Activated naive CD8-positive, alpha-beta T cell treated with anti-CD3 and anti-CD28 coated beads, Interleukin-2, amount 50 U/mL, for 24 hours (primary cell): ENCODE data around the gene NOTCH2NLA.
"Not testable (repeated sequence)": the region's sequence is repeated elsewhere in the genome, so short reads cannot be mapped to it uniquely, and the experiment has no call there.

Source experiments
- ATAC-seq: fragments of 150-1000 bp; cut with Tn5 transposase; one replicate; pipeline ENCODE4 v1.10.0; 2021
- DNase-seq: peaks from one replicate; pipeline ENCODE4 v3.0.0; 2021
- H3K27ac Mint-ChIP-seq: one replicate; pipeline ENCODE4 v1.8.0; 2021; ENCODE audit warnings: mild to moderate bottlenecking, mixed read lengths
- H3K27me3 Mint-ChIP-seq: one replicate; pipeline ENCODE4 v1.8.0; 2021; ENCODE audit warnings: mixed read lengths
- H3K36me3 Mint-ChIP-seq: one replicate; pipeline ENCODE4 v1.8.0; 2021; ENCODE audit warnings: low read depth, mixed read lengths
- H3K4me1 Mint-ChIP-seq: one replicate; pipeline ENCODE4 v1.8.0; 2021; ENCODE audit warnings: mixed read lengths
- H3K4me3 Mint-ChIP-seq: one replicate; pipeline ENCODE4 v1.8.0; 2021; ENCODE audit warnings: mild to moderate bottlenecking, moderate library complexity, mixed read lengths
- H3K9me3 Mint-ChIP-seq: one replicate; pipeline ENCODE4 v1.8.0; 2021; ENCODE audit warnings: mixed read lengths

The NOTCH2NLA gene

DNA sequence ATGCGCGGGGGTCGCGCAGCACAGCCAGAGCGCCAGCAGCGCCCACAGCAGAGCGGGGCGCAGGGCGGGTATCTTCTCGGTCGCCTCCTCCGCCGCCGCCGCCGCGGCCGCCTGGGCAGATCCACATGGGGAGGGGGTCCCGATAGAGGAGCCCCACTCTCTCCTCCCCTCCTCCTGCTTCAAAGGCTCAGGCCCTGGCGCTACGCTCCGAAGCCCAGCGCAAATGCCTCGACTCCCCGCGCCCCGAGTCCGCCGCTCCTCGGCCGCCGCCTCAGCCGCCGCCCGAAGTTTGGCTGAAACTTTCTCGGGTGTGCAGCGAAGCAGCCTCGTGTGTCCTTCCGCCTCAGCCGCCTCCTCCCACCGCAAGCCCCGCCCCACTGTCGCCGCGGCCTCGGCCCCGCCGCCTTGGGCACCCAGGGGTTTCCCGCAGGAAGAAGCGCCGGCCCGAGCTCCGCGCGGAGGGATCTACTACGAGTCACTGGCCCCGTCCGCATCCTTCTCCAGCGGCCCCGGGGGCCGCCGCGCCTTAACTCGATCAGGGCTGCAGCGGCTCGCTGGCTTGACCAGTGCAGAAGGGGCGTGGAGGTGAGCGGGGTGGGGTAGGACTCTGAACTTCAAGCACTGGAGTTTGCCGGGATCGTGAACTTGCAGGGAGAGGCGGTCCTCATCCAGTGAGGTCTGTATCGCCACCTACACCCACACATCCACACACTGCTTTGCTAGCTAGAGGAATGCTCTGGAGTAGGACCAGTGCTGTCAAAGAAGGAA is at the start of gene NOTCH2NLA:
TSS of gene NOTCH2NLA (minus strand) at position 312 of the 768 bp plus-strand sequence. CDS start 39,684 bp downstream, outside the sequence.
- not testable (repeated sequence) for H3K4me1 Mint-ChIP-seq, H3K9me3 Mint-ChIP-seq, H3K27me3 Mint-ChIP-seq, H3K36me3 Mint-ChIP-seq, H3K27ac Mint-ChIP-seq
- DNase-seq: peak; percentile 21
- peak; percentile 75 for ATAC-seq
- H3K4me3 Mint-ChIP-seq: peak within 1 kb of the TSS; percentile 74

DNA sequence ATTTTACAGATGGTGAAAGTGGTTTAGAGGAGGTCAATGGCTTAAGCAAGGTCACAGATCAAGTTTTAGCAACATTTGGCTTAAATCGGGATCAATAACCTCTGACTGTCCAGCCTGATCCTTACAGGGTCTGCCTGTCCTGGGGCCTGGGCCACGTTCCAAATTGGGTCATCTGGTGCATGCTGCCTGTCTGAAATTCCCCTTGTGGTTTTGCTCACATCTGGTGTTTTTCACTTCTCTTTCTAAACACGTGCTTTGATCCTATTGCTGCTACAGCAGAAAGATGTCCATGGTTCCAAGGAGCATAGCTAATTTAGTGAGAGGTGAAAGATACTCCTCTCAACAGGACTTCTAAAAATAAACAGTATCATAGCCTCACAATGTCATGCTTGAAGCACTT is 49.5 kb upstream of the NOTCH2NLA start:
- not testable (repeated sequence) for H3K27ac Mint-ChIP-seq, H3K4me3 Mint-ChIP-seq, H3K9me3 Mint-ChIP-seq, H3K27me3 Mint-ChIP-seq, H3K4me1 Mint-ChIP-seq, DNase-seq, H3K36me3 Mint-ChIP-seq
- peak; percentile 22 for ATAC-seq

DNA sequence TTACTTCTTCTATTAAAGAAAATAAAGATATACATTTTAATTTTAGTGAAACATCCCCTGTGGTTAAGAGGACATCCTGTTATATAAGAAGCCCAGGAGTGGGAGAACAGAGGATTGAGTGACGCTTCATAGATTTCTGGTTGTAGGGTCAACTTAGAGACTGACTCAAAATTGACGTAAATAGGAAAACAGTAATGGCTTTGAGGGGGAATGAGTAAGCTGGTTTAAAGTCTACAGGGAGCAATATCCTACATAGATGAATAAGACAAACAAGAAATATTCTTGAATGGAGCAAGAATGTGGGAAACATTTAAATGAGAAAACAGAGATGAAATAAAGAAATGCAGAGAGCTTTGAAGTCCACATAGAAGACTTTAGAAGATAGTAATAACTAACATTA is 48.3 kb upstream of the NOTCH2NLA start:
- not testable (repeated sequence) for H3K9me3 Mint-ChIP-seq, ATAC-seq, DNase-seq, H3K27ac Mint-ChIP-seq, H3K4me3 Mint-ChIP-seq, H3K27me3 Mint-ChIP-seq, H3K36me3 Mint-ChIP-seq, H3K4me1 Mint-ChIP-seq

DNA sequence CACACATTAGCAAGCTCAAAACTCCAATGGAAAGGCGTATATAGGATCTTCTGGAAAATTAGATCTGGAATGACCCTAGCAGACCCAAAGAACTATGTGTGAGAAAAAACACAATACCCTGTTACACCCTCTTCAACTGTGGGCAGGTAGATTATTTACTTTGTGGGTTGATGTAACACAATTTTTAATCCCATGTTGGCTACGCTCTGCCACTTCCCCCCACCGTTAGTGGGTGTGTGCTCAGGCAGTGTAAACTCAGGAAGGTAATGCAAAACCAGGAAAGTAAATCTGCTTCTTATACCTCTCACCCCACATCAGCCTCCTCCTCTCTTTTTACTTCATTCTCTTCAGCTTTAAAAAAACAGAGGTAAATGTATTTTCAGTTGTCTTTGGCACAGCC is 45.3 kb upstream of the NOTCH2NLA start:
- H3K27me3 Mint-ChIP-seq, H3K9me3 Mint-ChIP-seq, H3K4me1 Mint-ChIP-seq, H3K4me3 Mint-ChIP-seq, ATAC-seq, H3K36me3 Mint-ChIP-seq, H3K27ac Mint-ChIP-seq, DNase-seq: not testable (repeated sequence)

DNA sequence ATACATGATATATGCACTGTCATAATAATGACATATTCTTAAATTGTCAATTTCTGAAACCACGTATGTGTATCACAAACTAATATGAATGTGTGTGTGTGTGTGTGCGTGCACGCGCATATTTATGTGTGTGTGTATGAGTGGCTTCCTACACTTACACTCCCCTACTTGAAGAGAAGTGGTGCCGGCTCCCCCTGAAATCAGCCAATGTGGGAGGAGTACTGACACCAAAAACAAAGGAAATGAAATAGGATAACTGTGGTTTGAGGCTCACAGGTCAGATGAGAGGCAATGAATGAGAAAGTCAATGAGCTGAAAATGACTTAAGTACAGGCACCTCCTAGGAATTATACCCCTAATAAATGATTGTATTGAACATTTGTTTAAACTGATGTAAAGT is 44.4 kb upstream of the NOTCH2NLA start:
- H3K36me3 Mint-ChIP-seq, H3K4me3 Mint-ChIP-seq, H3K9me3 Mint-ChIP-seq, DNase-seq, H3K27ac Mint-ChIP-seq, H3K27me3 Mint-ChIP-seq, ATAC-seq, H3K4me1 Mint-ChIP-seq: not testable (repeated sequence)

DNA sequence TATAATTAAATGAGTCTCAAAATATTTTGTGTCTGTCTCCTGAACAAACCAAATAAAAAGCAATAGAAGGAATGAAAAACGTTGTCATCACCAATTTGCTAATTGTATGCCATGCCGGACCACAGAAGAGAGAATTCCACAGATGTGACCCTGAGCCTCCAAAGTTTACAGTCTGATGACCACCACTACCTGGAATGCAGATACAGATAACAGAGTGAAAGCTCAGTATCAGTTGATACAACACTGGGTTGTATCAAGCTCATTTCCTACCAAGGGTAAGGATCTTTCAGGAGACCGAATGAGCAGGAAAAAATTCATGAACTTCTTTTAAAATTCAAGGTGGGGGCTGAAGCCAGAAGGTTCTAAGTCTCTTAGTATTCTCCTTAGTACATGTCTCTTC is 43.9 kb upstream of the NOTCH2NLA start:
- H3K27me3 Mint-ChIP-seq, H3K4me3 Mint-ChIP-seq, H3K27ac Mint-ChIP-seq, DNase-seq, H3K4me1 Mint-ChIP-seq, H3K9me3 Mint-ChIP-seq, H3K36me3 Mint-ChIP-seq, ATAC-seq: not testable (repeated sequence)

DNA sequence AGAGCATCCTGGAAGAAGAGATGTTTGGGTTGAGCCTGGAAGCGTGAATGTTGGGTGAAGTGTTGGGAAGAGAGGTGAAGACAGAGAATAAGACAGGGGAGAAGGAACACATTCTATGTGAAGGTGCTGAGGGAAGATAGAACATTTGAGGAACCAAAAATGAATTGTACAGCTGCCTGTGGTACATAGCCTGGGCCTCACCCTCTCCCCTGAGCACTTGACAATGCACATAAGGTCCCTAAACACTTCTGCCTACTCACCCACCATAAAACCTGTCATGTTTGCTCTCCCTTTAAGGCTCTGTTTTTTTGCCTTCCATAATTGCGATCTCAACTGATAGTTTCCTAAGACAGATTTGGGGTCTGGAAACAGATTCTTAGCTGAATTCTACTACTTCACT is 43.2 kb upstream of the NOTCH2NLA start:
- ATAC-seq, H3K4me1 Mint-ChIP-seq: not testable (repeated sequence)

DNA sequence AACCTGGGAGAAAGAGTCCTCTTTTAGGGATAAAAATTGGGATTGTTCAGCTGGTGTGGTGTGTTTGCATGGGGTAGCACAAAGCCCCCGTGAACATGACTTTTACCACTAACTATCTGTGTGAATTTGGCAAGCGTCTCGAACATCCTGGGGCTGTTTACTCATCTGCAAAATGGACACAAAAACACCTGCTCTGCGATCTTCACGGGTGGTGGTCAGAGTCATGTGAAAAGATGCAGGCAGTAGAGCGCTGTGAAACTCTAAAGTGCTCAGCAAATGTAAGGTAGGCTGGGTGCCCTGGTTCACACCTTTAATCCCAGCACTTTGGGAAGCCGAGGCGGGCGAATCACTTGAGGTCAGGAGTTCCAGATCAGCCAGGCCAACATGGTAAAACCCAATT is 41.3 kb upstream of the NOTCH2NLA start:
- ATAC-seq, H3K9me3 Mint-ChIP-seq, H3K27me3 Mint-ChIP-seq: not testable (repeated sequence)

More for the DNA sequence above, 43.2 kb upstream of the NOTCH2NLA start:
- H3K36me3 Mint-ChIP-seq, H3K4me3 Mint-ChIP-seq, H3K27me3 Mint-ChIP-seq, DNase-seq, H3K27ac Mint-ChIP-seq, H3K9me3 Mint-ChIP-seq: not testable (repeated sequence)

DNA sequence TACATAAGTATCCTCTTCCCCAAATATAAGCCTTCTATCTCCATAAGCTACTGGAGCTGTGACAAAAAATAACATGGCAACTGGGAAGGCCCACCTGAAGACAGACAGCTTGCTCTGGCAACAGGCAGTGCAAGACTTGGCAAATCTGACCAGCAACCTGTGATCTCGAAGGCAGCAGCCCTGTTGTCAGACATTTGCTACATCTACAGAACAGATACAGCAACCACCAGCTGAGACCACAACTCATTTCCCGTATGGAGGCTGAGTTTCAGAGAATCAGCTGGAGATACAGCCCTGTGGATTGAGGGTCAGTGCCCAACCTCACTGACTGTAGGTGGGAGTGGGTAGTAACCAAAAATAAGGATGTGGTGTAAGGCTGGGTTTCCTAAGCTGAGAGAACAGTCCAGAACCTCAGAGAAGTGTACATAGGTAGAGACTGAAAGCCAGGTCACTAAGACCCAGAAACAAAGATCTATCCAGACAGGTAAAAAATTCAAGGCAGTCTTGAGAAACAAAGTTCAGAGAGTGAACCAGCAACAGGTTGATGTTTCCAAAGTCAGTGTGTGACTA is 37.4 kb upstream of the NOTCH2NLA start:
- H3K9me3 Mint-ChIP-seq, H3K27ac Mint-ChIP-seq, H3K4me3 Mint-ChIP-seq, H3K36me3 Mint-ChIP-seq, H3K4me1 Mint-ChIP-seq, H3K27me3 Mint-ChIP-seq, DNase-seq: not testable (repeated sequence)
- peak; percentile 59 for ATAC-seq

More for the DNA sequence above, 41.3 kb upstream of the NOTCH2NLA start:
- H3K4me3 Mint-ChIP-seq, DNase-seq, H3K27ac Mint-ChIP-seq, H3K4me1 Mint-ChIP-seq, H3K36me3 Mint-ChIP-seq: not testable (repeated sequence)

DNA sequence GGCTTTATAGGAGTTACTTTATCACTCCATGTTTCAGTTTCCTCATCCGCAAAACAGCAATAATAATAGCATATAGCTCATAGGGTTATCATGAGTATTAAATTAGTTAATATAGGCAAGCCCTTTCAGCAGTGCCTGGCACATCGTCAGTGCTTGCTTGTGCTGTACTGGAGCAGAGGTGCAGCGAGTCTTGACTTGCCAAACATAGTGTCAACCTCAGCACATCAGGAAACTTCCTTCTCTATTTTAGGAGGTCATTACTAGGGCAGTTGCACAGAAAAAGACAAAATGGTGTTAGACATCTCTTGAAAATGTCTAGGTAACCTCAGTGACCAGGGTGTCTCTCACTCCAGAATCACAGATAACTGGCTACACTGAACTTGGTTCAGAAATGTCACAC is 35.9 kb upstream of the NOTCH2NLA start:
- not testable (repeated sequence) for H3K9me3 Mint-ChIP-seq, H3K36me3 Mint-ChIP-seq, H3K4me1 Mint-ChIP-seq, ATAC-seq, H3K27me3 Mint-ChIP-seq, DNase-seq, H3K27ac Mint-ChIP-seq, H3K4me3 Mint-ChIP-seq

DNA sequence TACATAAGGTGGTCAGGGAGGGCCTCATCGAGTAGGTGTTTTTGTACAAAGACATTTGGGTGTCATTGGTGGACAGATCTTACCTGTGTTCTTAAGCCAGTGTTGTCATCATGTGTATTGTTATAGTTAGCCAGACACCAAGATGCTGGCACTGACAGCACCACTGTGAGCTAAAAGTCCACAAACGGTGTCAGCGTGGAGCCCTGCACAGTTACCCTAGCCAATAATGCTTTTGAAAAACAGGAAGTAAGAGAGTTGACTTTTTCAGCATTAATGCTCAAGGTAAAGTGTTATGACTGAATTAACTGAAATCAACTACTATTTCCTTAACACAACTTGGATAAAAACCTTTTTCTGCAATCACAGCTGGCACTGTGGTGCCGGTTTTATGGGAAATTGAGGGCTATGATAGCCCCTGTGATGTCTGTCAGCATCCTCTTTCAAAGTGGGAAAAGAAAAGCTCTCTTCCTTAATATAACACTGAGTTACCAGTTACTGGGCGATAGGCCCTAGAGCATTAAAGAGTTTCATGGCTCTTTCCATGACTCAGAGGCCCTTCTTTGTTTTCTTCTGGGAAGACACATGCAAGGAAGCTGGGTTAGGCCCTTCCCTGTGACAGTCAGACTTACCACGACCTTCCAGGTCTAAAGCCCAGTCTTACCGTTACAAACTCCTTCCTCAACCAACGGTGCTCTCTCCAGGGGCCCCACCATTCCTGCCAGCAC is 31.3 kb upstream of the NOTCH2NLA start:
- not testable (repeated sequence) for H3K4me1 Mint-ChIP-seq, H3K27me3 Mint-ChIP-seq, H3K36me3 Mint-ChIP-seq, DNase-seq, H3K4me3 Mint-ChIP-seq, H3K9me3 Mint-ChIP-seq, H3K27ac Mint-ChIP-seq
- peak; percentile 71 for ATAC-seq

DNA sequence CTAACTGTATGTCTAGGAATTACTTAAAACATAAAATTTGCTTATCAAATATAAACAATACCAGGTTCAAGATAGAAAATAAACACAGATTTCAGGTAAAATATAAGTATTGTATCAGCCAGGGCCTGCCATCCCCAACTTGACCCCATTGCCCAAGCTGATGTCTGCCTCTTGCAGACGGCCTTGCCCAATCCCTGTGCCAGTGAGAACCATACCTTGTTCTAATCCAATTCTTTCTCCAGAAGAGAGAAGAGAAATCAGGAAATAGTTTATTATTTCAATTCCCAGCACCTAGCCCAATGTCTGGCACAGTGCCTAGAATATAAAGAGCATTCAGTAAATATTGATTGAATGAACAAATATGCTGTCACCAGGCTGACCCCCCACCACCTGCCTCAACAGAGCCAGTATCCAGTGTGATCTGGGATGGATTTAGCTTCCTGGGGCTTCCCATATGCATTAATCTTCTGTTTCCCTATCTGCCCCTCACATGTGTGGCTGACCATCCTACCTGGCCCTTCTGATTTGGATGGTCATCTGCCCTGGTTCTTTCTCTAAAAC is 29.3 kb upstream of the NOTCH2NLA start:
- DNase-seq, H3K27ac Mint-ChIP-seq, H3K27me3 Mint-ChIP-seq, H3K4me1 Mint-ChIP-seq, H3K9me3 Mint-ChIP-seq, H3K4me3 Mint-ChIP-seq, H3K36me3 Mint-ChIP-seq, ATAC-seq: not testable (repeated sequence)

DNA sequence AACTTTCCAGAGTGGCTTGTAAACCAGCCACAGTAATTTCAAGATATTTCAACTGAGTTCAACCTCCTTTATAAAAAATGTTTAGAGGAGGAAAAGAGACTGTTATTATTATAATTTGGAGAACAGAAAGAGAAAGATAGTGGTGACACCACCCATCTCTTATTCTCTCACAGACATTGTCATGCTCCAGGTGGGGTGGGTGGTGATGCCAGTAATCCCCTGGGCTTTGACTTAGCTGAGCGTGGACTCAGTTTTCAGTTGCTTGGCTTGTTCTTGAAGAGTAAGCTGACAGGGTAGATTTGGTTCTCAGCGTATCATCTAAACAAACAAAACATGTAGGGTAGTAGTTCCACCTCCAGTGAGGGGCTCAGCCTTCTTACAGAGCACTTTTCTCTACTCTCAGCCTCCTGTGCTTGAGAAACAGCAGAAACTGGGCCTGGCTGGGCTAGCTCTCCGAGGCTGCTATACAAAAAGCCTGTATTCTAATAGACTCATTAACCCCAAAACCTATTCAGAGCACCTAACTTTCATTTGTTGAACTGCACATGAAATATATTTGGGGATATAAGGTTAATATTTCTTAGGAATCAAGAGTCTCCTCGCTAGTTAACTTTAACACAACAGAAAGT is 25.9 kb upstream of the NOTCH2NLA start:
- not testable (repeated sequence) for H3K36me3 Mint-ChIP-seq, H3K27ac Mint-ChIP-seq, DNase-seq, H3K27me3 Mint-ChIP-seq, H3K4me3 Mint-ChIP-seq, H3K4me1 Mint-ChIP-seq, H3K9me3 Mint-ChIP-seq
- ATAC-seq: peak; percentile 49

DNA sequence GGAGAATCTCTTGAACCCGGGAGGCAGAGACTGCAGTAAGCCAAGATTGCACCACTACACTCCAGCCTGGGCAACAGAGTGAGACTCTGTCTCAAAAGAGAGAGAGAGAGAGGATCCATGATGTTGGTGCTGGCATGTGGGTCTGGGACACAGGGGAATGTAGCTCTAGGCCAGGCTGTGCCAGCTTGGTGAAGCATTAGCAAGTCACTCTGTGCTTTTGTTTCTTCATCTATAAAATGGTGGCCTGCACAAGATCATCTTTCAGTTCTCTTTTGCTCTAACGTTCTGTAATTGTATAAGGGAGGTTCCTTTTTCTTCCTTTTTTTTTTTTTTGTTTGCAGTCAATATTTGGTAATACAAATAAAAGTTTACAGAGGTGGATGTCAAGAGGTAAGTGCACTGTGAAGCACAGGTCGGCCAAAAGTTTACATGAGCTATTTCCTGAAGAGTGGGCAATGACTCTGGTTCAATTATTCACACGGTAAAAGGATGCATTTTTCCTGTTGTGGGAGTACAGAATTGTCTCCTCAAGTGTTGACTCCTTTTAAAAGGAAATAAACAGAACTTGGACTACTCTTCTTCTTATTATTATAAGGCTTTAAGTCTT is 24.5 kb upstream of the NOTCH2NLA start:
- H3K9me3 Mint-ChIP-seq, H3K4me1 Mint-ChIP-seq, H3K36me3 Mint-ChIP-seq, ATAC-seq, H3K27me3 Mint-ChIP-seq, H3K27ac Mint-ChIP-seq, H3K4me3 Mint-ChIP-seq, DNase-seq: not testable (repeated sequence)
